ENCODE data around the gene NSUN7.
A peak's percentile ranks its signal among the peaks of the same experiment; 100 is the strongest.

The NSUN7 gene

DNA sequence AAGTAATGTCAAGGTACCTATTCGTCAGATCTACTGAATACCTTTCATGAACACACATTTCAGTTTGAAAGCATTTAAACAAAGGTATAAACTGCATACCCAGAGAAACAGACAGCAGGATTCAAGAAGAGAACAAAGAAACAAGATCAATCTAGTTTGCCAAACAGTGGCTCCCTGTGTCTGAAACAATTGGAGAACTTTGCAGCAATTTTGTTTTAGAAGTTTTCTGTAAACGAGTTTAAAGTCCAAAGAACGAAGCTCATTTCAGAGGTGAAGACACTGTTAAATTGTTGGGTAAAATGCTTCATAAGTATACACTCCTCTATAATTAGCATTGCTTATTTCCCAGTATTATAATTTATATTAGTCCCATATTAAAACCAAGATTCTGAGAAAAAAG, 21.4 kb upstream of the NSUN7 start:
- no peak for DNase-seq (ENCODE audit: low spot score)
- TF ChIP-seq, protein P1, sequence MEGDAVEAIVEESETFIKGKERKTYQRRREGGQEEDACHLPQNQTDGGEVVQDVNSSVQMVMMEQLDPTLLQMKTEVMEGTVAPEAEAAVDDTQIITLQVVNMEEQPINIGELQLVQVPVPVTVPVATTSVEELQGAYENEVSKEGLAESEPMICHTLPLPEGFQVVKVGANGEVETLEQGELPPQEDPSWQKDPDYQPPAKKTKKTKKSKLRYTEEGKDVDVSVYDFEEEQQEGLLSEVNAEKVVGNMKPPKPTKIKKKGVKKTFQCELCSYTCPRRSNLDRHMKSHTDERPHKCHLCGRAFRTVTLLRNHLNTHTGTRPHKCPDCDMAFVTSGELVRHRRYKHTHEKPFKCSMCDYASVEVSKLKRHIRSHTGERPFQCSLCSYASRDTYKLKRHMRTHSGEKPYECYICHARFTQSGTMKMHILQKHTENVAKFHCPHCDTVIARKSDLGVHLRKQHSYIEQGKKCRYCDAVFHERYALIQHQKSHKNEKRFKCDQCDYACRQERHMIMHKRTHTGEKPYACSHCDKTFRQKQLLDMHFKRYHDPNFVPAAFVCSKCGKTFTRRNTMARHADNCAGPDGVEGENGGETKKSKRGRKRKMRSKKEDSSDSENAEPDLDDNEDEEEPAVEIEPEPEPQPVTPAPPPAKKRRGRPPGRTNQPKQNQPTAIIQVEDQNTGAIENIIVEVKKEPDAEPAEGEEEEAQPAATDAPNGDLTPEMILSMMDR (IDR thresholded peaks at IDR 0.05): no peak
- H3K4me3 ChIP-seq: no peak overlapping the region
- no peak overlapping the region for H3K27ac ChIP-seq

DNA sequence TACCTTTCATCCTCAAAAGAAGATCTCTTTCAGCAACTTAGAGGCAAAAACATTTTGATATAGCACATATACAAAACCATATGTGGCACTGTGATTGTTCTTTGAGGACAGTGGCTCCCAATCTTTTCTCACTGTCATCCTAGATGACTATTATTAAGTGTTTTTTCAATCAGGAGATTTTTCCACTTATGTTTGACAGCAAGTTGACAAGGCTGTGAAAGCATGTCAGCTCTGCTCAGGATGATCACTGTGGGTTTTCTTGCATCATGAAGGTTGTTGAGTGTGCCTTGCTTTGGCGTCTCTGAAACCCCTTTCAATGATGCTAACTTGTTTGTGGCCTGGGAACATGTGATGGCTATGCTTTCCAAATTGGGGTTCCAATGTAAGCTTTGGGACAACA, 20.2 kb upstream of the NSUN7 start:
- DNase-seq (ENCODE audit: low spot score): no peak
- Histone ChIP-seq H3K27ac (no peak overlapping the region), H3K4me3 (no peak overlapping the region)
- TF ChIP-seq, protein P1 (IDR thresholded peaks at IDR 0.05): no peak

DNA sequence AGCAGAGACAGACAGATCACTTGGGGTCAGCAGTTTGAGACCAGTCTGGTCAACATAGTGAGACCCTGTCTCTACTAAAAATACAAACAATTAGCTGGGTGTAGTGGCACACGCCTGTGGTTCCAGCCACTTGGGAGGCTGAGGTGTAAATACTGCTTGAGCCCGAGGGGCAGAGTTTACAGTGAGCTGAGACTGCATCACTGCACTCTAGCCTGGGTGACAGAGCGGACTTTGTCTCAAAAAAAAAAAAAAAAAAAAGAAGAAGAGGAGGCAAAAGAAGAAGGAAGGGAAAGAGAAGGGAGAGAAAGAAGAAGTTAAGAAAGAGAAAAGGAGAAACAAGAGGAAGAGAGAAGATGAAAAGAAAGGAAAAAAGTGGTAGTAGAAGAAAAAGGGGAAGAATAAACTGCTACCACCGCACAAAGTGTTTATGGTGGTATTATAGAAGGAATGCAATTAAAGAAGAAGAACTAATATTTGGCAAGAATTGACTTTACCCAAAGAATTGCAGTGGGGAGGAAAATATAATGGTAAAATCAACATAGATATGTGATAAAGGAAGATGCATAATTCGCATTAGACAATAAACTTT, 19.6 kb upstream of the NSUN7 start:
- Histone ChIP-seq H3K4me3 (no peak overlapping the region), H3K27ac (no peak overlapping the region)
- TF ChIP-seq, protein P1 (IDR thresholded peaks at IDR 0.05): no peak
- DNase-seq (ENCODE audit: low spot score): no peak

DNA sequence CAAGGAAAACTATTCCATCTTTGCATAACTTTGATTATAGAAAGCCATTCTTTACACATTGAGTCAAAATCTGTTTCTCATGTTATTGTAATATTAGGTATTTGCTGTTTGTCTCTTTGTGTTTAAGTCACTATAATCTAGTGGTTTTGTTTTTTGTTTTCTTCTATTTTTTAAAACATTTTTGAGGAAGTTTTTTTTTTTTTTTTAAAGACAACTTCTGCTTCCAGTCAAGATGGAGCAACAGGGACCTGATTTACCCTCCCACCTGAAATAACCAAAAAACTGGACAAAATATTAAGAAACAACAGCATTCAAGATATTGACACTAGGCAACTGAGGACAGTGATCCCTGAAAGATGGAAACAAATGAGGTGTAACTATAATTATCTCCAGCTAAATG, 18.4 kb upstream of the NSUN7 start:
- TF ChIP-seq, protein P1 (IDR thresholded peaks at IDR 0.05): no peak
- DNase-seq (ENCODE audit: low spot score): no peak
- H3K27ac ChIP-seq: peak overlapping the region in 1 of 2 donors; percentile 56
- H3K4me3 ChIP-seq: no peak overlapping the region

DNA sequence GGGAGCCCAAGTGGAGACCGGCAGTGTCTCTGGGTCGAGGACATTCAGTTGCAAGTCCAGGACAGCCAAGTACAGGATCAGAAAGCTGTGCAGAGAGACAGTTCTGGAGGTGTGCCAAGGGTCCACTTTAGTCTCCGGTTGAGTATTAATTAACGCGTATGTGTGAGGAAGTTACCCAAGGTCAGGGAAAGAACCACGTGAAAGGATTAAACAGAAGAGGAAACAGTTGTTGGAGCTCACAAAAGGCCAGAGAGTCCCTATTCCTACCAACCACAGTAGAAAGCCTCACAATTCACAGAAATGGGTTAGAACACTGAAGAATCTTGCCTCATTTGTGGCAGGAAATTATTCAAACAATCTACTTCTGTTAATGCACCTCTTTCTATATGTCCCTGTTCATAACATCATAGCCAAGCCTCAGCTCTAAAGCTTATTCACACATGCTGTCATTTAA, 17.9 kb upstream of the NSUN7 start:
- Histone ChIP-seq H3K27ac (peak overlapping the region in 1 of 2 donors; percentile 48), H3K4me3 (no peak overlapping the region)
- DNase-seq (ENCODE audit: low spot score): no peak
- TF ChIP-seq, protein P1 (IDR thresholded peaks at IDR 0.05): no peak

DNA sequence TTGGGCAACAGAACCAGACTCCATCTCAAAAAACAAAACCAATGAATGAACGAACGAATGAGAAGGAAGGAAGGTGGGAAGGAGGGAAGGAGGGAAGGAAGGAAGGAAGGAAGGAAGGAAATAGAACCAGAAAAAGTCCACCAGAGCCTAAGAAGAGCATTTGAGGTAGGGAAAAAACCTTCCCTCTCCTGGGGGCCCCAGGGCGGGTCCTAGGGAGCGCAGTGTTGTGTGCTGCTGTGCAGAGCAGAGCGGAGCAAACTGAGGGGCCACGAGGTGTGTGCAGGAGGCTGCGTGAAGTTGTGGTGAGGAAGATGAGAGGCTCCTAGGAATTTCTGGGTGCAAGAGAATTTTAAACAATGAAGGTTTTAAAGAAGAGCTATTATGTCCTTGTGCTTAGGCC, 16.0 kb upstream of the NSUN7 start:
- TF ChIP-seq, protein P1 (IDR thresholded peaks at IDR 0.05): no peak
- DNase-seq (ENCODE audit: low spot score): no peak
- Histone ChIP-seq H3K4me3 (no peak overlapping the region), H3K27ac (no peak overlapping the region)

DNA sequence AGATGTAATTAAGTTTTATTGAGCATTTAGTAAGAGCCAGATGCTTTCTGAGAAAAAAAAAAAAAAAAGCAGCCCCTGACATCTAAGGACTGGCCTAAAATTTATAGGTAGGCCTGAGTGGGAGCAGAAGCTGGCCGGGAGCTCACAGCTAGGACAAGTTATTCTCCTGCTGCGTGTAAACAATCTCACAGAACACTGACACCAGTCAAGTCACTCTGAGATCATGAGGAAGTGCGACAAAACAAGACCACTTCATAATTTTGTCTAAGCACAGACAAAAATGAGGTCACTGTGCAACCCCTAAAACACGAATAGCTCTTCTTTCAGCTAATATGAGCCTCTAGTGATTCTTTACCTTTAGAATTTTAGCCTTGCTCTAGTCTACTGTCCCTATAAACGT, 15.3 kb upstream of the NSUN7 start:
- TF ChIP-seq, protein P1 (IDR thresholded peaks at IDR 0.05): no peak
- DNase-seq (ENCODE audit: low spot score): no peak
- H3K27ac ChIP-seq: no peak overlapping the region
- H3K4me3 ChIP-seq: no peak overlapping the region

Measured in coronary artery (tissue), 2 donors.